ENCODE data around the gene DIRAS2.
"Not testable (repeated sequence)": the region's sequence is repeated elsewhere in the genome, so short reads cannot be mapped to it uniquely, and the experiment has no call there.

DIRAS2 gene, protein sequence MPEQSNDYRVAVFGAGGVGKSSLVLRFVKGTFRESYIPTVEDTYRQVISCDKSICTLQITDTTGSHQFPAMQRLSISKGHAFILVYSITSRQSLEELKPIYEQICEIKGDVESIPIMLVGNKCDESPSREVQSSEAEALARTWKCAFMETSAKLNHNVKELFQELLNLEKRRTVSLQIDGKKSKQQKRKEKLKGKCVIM

DNA sequence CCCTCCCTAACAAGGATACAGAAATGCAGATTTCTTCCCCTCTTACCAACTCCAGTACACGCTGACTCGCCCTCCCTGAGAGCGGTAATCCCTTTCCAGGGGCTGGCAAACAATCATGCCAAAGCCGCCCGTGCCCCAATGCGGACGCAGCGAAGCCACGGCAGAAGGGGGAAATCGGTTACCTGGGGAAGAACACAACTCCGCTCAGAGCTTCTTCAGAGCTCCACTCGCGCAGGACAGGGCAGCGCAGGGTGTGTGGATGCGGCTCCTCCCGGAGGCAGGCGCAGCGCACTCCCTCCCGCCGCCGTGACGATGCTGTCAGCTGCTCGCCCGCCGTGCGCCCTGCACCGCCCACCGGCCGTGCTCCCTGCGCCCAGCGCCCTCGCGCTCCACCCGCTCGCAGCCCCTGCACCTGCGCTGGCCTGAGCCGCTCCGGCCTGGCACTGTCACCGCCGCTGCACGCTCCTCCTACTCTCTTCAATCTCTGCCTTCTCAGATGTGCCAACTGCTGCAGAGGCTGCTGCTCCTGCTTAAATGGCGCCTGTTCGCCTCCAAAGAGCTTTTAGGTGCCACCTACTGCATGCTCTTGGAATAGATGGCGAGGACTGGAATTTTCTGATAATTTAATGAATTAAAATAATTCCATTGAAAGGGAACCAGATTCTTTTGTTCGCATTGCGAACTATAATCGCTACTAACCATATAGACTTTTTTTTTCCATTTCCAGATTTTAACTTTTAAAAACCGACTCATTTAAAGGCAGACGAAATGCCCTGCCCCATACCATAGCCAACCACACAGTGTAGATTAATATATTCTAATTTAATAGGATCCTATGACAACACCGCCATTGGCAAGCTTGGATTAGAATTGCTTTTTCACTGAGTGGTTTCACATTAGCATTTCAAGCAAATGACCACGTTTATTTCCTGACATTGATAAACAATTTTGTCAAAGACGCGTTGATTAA lies at the start of gene DIRAS2:
Gene DIRAS2, minus strand, starts transcription at position 255 of the 970 bp plus-strand sequence. CDS start 28,997 bp downstream, outside the sequence.
- DNase-seq, result peak; percentile 65

DNA sequence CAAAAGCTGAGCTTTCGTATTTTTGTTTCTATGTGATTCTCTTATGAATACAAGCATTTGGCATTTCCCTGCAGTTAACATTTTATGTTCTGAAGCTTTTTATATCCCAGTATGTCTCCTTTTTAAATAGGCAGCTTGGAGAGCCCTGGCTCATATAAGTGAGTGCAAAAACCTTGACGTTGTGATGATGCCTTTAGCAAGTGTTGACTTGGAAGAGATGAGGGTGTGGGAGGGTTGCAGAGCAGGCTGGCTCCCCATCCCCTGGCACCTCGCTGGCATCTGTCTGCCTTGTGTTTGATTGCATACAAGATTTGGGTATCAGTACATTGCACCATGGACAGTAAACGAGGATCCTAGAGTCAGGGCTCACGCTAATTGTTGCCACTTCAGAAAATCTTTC lies 42.1 kb upstream of the DIRAS2 start:
- no peak for DNase-seq

DNA sequence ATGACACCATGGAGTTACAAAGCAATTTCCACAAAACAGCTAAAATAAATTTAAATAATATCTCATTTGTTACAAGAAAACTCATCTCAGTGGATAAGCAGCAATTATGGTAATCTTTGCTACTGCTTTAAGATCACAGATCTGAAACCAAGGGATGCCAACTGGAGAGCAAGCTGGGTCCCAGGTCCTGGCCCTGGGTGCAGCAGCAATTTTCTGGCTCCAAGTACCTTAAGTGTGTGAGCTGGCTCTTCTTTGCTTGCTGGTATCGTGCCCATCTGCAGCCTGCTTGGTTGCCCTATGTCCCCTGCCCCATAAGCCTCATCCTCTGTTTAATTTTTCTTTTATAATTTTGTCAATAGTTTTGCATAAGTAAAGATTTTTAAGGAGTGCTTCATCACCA lies 41.5 kb upstream of the DIRAS2 start:
- DNase-seq, result no peak

DNA sequence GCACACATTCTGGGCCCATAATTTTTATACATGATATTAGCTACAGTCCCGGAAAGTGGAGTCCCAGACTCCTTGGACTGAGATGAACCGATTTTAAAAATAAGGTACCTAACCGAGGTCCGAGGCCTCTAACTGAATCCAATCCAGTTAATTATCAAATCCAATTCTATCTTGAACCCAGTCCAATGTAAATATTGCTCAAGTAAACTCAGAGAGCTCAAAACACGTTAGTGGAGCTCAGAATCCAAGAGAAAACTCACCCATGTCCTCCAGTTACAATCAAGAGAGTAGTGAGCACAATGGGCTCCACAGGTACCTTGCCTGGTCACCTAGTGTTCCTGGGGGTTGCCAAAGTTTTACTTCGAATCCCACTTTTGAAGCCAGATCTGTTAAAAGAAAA lies 37.9 kb upstream of the DIRAS2 start:
- DNase-seq, result no peak

DNA sequence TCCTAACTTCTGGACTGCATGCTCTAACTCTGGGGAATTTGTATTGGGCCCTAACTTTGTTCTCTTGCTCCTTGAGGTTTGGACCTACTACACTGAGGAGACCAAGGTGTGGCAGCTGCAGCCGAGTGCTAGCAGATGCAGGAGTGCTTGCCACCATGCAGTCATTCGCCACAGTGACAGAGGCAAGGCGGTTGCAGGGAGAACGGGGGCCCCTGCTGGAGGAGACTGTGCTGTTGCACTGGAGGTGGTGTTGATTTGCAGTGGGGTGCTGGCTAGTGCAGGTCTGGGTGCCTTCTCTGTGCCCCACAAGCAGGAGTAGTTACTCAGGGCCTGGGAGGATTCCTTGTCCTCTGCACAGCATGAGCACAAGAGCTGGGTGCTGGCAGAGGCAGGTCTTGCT lies 22.4 kb upstream of the DIRAS2 start:
- DNase-seq, result no peak

DNA sequence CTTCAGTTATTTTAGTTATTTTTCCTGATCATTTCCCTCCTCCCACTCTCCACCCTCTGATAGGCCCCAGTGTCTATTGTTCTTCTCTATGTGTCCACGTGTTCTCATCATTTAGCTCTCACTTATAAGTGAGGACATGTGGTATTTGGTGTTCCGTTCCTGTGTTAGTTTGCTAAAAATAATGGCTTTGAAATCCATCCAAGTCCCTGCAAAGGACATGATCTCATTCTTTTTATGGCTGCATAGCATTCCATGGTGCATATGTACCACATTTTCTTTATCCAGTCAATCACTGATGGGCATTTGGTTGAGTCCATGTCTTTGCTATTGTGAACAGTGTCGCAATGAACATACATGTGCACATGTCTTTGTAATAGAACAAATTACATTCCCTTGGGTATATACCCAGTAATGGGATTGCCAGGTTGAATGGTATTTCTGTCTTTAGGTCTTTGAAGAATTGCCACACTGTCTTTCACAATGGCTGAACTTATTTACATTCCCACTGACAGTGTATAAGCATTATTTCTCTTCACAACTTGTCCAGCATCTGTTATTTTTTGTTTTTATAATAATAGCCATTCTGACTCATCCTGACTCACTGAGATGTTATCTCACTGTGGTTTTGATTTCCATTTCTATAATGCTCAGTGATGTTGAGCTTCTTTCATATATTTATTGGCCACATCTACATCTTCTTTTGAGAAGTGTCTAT lies 17.2 kb upstream of the DIRAS2 start:
- no peak for DNase-seq

DNA sequence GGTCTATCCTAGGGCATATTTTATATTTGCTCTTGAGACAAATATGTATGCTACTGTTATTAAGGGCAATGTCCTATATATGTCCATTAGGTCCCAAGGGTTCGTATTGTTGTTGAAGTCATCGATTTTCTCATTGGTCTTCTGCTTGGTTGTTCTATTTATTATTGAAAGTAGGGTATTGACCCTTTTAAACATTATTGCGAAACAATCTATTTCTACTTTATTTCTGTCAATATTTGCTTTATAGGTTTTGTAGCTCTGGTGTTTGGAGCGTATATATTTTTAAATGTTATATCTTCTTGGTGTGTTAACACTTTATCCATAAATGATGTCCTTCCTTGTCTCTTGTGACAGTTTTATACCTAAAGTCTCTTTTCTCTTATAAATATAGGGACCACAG lies 16.2 kb upstream of the DIRAS2 start:
- DNase-seq, result no peak

DNA sequence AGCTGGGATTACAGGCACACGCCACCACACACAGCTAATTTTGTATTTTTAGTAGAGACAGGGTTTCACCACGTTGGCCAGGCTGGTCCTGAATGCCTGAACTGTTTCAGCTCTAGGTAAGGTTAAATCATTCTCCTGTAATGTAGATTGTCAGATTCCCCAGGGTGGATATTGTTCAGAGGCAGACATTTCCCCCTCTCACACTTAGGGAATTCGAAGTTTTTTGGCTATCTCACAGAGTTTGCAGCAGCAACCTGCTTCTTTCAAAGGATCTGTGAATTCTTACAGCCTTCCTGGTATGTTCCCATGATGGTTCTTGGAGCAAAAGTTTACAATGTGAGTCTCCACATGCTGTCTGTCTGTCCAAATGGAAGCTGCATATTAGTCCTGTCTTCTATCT lies 15.6 kb upstream of the DIRAS2 start:
- DNase-seq, result no peak

DNA sequence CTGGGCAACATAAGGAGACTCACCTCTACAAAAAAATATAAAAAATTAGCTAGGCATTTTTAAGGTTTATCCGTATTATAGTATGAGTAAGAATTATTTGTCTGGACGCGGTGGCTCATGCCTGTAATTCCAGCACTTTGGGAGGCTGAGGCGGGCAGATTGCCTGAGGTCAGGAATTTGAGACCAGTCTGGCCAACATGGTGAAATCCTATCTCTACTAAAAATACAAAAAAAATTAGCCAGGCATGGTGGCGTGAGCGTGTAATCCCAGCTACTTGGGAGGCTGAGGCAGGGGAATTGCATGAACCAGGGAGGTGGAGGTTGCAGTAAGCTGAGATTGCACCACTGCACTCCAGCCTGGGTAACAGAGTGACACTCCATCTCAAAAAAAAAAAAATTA lies 14.3 kb upstream of the DIRAS2 start:
- DNase-seq, result not testable (repeated sequence)

DNA sequence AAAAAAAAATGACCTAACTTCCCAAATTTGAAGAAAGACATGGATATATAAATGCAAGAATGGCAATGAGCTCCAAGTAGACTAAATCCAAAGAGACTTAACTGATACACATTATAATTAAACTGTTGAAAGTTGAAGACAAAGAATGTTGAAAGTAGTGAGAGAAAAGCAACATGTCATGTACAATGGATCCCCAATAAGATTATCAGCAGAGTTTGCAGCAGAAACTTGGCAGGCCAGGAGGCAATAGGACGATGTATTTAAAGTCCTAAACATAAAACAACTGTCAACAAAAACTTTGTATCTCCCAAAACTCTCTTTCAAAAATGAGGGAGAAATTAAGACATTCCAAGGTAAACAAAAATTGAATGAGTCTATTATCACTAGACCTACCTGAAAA lies 8.6 kb upstream of the DIRAS2 start:
- no peak for DNase-seq

DNA sequence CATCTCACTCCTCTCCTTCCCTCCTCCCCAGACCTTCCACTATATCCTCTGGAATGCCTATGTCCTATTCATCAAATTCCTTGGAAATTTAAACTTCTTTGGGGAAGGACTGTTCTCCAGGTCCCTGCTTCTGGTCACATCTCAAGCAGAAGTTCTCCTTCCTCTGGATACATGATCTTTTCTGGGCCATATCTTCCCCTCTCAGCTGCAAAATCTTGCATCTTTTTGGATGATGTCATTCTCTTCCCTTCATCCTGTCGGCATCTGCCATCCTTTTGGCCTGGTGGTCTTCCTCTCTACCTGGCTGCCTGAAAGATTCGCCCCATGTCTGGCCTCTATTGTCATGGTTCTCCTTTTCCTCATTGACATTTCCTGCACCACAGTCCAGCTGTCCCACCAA lies 5.2 kb upstream of the DIRAS2 start:
- DNase-seq, result no peak

DNA sequence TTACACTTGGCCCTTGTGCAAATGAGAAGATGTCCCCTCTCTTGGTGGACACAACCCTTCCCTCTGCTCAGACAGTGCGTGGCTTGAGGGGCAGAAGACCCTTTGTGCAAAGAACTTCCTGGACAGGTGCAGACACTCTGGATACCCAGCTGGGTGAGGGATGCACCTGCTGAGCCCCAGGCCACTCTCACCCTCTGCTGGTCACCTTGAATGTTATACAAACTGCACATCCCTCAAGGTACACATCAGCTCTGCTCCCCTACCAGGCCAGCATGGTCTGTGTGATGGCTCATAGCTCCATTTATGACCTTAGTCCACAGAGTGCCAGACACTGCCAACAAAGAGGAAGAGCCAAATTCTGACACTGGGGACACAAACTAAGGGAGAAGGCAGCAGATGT lies 3.1 kb upstream of the DIRAS2 start:
- no peak for DNase-seq

DNA sequence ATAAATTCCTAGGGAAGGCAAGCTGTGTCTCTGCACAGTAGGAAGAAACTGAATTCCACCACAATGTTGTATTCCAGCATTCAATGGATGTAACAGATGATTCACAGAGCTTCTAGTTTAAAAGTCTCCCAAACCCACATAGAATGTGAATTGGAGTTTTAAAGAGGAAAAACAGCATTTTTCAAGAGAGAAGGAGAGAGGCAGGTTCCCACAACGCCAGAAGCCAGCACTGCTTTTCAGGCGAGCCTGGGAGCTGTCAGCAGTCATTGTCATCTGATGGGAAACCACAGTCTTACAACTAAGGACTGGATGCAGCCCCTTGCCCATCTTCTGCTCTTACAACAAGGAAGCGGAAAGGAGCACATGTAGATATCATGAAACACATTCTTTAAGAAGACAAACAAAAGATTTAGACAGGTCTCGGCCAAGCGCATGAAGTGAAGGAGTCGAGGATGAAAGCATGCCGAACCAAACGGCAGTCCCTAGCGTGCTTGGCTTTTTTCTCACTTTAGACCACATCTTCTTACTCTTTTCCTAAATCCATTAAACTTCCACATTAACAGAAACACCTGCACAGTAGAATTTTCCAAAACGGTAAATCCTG lies 638 bp downstream of the DIRAS2 start:
- DNase-seq, result no peak

DNA sequence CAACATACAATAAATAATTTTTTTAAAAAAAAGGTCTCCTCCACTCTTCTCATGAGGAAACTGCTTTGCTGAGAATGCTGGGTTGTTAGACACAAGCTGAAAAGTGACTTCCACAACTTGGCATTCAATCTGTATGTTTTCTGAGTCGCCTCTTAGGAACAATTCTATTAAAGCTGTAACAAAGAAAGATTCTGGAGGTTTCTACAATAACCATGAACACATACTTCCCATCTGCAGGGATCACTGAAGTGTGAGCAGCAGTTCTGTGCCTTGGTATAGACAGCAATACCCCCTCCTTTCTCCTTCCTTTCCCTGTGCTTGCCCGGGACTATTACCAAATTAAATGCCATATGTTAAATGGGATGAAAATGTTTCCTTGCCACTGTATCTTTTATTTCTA lies 1.5 kb downstream of the DIRAS2 start:
- DNase-seq, result no peak

DNA sequence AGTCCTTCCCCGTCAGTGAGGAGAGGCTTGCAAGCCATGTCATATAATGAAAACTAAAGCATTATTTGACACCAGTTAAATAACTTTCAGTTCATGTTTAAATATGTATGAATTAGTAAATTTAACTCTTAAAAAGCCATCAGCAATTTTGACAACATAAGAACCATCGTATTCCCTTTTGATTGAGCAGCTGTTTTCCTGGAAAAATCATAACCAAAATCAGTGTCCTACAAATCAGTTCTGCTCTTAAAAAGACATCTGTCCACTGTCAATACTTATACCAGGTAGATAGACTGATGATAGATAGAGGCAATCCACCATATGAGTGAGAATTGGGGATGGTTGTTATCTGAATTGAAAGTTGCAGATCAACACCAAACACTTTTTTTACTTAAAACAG lies 2.3 kb downstream of the DIRAS2 start:
- no peak for DNase-seq

DNA sequence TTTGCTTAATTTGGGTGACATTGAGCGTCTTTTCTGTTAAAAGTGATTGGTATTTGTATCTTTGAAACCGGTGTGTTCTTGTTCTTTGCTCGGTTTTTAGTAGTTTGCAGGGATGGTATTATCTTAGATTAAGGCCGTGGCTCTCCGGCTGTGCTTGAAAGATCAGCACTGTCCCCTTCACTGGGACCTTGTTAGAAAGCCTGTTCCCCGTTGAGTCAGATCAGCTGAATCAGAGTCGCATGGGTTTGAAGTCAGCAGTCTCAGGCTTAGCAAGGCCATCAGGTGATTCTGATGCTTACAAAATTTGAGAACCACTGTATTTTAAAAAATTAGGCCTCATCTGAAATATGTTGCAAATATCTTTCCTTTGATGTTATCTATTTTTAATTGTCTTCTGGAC lies 5.0 kb downstream of the DIRAS2 start:
- no peak for DNase-seq

DNA sequence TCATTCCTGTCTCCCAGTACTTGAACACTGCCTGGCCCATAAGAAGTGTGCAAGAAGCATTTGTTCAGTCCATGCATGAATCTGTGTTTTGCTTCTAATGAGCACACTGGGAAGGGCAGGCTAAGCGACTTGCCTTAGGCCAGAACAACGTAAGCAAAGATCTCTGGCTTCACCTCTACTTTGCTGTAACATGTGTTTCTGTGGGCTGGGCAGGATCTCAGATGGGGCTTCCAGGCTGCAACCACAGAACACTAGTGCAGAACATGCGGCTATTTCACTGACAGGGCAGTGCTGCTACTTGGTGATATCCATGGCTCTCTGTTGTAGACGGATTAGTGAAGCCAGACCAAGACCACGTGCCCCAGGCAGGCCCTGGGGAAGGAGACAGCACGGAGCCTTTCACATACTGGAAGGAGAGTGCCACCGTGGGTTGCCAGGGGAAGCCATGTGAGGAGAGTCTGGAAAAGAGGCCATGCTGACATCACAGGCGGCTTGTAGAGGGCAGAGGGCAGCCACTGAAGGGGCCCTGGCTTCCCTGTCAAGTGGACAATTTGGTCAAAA lies 9.9 kb downstream of the DIRAS2 start:
- no peak for DNase-seq

DNA sequence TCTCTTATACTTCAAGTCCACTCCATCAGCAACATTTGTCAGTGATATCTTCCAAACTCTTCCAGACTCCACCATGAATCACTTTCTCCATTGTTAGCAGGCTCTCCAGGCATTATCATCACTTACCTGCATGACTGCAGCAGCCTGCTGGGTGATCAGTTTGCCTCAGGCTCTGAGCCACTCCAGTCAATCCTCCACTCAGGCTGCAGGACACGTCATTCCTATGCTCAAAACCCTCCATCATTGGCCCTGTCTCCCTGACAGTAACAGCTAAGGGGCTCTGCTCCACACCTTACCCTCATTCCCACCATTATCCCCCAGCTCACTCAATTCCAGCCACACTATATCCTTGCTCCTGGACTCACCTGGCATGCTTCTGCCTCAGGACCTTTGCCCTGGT lies 10.7 kb downstream of the DIRAS2 start:
- no peak for DNase-seq

DNA sequence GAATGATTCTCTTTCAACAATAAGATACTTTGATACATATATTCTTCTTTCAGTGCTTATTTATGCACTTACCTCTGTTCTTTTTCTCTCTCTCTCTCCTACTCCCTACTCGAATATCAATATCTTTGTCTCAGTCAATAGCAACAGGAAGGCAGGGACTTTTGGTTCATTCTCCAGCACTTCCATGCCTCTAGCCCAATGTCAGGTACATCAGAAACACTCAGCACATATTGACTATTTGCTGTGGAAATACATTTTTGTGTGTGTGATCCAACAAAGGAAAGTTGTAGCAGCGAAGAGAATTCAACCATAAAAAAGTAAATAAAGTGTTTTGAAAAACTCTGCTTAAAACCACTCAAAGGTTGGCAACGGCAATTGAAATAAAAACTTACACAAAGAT lies 12.6 kb downstream of the DIRAS2 start:
- DNase-seq, result no peak

DNA sequence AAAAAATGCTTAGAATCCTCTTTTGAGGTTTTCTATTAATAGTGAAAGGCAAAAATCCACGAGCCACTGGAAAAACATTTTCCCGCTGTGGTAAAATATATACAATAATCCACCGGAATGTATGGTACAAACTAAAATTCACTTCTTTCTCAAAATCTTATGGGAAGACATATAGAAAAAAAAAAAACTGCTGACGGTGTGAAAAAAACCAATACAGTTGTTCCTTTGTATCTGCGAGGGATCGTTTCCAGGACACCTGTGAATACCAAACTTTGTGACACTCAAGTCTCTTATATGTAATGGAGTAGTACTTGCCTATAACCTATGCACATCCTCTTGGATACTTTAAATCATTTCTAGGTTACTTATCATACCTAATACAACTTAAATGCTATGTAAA lies 13.3 kb downstream of the DIRAS2 start:
- DNase-seq, result no peak

DNA sequence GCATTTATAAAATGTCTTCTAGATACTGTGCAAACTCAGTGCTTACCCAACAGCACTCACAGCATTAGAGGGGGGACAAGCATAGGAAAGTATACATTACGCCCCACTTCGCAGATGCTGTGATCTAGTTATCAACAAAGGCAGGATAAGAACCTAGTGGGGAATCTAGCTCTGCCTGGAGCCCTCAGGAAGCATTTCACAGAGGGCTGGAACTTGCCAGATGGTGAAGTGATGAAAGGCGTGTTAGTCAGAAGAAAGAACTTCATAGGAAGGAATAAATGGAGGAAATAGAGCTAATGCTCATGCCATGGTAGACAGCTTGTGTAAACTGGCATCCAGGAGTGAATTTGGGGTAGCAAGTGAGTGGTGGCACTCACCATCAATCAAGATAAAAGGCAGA lies 25.8 kb downstream of the DIRAS2 start:
- DNase-seq, result no peak

DNA sequence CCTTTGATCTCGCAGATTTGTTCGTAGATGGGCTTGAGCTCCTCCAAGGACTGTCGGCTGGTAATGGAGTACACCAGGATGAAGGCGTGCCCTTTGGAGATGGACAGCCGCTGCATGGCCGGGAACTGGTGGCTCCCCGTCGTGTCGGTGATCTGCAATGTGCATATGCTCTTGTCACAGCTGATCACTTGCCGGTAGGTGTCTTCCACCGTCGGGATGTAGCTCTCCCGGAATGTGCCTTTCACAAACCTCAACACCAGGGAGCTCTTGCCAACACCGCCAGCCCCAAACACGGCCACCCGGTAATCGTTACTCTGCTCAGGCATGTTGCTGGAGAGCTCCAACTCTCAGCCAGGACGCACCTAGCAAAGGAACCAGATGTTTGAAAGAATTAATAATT lies 29.1 kb downstream of the DIRAS2 start:
- DNase-seq, result no peak

DNA sequence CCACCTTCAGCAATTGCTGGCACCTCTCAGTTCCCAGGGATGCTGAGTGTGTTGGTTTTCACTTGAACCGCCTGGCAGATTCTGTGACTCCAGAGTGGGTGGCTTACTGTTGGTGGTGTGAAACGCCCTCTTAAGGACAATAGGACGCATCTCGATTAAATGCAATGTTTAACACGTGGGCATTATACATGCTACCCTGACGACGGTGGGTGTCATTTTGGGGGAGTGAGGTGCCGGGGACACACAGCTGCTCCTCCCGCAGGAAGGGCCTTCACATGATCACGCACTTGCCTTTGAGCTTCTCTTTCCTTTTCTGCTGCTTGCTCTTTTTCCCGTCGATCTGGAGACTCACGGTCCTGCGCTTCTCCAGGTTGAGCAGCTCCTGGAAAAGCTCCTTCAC lies 29.7 kb downstream of the DIRAS2 start:
- DNase-seq, result no peak
